Suprapubic skin (tissue), 4 donors: ENCODE measurements around the gene STH.

Experiments
- CTCF ChIP-seq, 2 donors: fragments of 200-600 bp in 1 of 2; fragments of 450-650 bp in 1 of 2; sonication (generic) in 1 of 2; IDR thresholded peaks; one replicate each; pipeline ENCODE4 v1.5.1; 2016 to 2019; ENCODE audit warnings: antibody characterized with exemption in 2 of 2, mild to moderate bottlenecking in 1 of 2, moderate library complexity in 1 of 2
- EP300 ChIP-seq: sonication (generic); formaldehyde crosslinking; IDR thresholded peaks from one replicate; pipeline ENCODE4 v1.6.1; 2017; ENCODE audit warnings: antibody characterized with exemption
- POLR2AphosphoS5 ChIP-seq, 3 donors: sonication (generic); formaldehyde crosslinking; IDR thresholded peaks; one replicate each; pipeline ENCODE4 v1.6.1; 2017; ENCODE audit warnings: antibody characterized with exemption in 3 of 3

DNA sequence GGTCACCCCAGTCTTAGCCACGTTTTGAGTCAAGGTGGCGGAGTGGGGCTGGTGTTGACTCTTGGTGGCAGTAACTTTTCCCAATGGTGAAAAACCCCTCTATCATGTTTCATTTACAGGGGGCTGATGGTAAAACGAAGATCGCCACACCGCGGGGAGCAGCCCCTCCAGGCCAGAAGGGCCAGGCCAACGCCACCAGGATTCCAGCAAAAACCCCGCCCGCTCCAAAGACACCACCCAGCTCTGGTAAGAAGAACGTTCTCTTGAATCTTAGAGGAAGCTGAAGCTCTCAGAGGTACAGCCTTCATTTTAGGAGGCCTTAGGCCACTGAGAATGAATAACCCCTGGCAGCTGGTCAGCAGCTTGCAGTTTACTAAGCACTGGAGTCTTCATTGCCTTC lies 7.7 kb upstream of the STH start:
- TF ChIP-seq EP300: no peak
- no peak for TF ChIP-seq CTCF (IDR thresholded peaks at IDR 0.05)
- no peak for TF ChIP-seq POLR2AphosphoS5 (IDR thresholded peaks at IDR 0.05)
